ENCODE data around the gene MEP1B.

DNA sequence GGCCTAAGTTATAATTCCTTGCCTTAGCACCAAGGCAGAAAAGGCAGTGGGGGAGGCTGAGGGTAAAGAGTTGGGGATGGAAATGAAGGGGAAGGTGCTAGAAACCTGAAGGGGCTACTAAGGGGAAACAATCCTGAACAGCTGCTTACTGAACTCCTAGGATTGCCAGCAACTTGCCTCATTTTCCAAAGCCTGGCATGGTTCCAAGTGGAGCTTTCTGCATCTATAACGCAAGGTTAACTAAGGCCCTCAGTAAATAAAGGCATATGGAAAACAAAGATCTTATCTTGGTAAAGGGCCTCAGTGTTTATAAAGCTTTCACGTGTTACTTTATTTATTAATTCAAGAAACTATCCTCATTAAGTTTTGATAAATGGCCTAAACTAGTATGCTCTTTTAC is 10.9 kb downstream of the MEP1B start:
- TF ChIP-seq, protein P1, sequence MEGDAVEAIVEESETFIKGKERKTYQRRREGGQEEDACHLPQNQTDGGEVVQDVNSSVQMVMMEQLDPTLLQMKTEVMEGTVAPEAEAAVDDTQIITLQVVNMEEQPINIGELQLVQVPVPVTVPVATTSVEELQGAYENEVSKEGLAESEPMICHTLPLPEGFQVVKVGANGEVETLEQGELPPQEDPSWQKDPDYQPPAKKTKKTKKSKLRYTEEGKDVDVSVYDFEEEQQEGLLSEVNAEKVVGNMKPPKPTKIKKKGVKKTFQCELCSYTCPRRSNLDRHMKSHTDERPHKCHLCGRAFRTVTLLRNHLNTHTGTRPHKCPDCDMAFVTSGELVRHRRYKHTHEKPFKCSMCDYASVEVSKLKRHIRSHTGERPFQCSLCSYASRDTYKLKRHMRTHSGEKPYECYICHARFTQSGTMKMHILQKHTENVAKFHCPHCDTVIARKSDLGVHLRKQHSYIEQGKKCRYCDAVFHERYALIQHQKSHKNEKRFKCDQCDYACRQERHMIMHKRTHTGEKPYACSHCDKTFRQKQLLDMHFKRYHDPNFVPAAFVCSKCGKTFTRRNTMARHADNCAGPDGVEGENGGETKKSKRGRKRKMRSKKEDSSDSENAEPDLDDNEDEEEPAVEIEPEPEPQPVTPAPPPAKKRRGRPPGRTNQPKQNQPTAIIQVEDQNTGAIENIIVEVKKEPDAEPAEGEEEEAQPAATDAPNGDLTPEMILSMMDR (IDR thresholded peaks at IDR 0.05) = no peak
- TF ChIP-seq POLR2A (IDR thresholded peaks at IDR 0.05) (no peak), EP300 (IDR thresholded peaks at IDR 0.05) (no peak)
